ENCODE results near the gene IFT57. TPM values are rescaled to one million over a fixed set of nuclear protein-coding genes. Genes with fewer than 3 reads are reported as not detected.
"Not testable (repeated sequence)": the region's sequence is repeated elsewhere in the genome, so short reads cannot be mapped to it uniquely, and the experiment has no call there.

IFT57 gene
- total RNA-seq, result 10 to 100 TPM; 38.8 to 49.6 (median 44.0) TPM
- 10 to 100 TPM; 34.4 to 55.0 (median 38.4) TPM for polyA plus RNA-seq

DNA sequence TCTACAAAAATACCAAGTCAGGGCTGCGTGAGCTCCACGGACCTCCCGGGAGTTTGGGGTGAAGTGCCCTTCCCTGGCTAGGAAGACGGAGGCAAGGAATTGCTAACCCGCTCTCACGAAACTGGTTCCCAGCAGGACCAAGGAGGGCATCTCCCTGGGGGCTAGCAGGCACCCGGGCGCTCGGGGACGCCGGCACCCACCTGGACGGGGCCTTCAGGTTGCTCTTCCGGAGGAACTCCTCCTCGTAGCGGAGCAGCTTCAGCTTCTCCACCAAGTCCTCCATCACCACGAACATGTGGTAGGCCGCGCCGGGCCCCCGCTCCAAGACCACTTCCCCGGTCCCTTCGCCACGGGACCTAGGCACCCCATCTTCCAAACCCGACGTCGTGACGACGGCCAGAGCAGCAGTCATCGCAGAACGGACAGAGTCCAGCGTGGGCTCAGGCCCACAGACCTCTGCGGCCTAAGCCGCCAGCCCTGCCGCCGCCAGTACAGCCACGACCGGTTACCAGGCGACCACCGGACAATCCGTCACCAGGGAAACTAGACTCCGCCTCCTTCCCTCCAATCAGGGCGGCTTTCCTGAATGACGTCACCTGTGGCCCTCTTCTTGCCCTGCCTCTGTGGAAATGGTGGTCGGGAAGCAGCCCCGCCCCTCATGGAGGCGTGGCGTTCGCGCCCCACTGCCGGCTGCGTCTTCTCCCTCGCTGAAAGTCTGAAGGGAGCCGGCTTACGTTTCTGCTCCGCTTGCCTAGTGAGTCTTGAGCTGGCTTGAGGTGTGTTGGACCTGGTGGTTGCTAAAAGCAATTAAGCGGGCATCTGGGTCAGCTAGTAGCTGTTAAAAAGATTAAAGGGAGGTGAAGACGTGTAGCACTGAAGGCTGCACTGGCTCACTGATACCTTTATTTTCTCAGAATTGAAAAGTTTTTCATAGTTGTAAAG lies at the start of gene IFT57:
Gene IFT57 (minus strand): TSS at position 514 of the 942 bp plus-strand sequence. CDS start 102 bp downstream, at position 412.
- H3K9me3 ChIP-seq, result no peaks in the 10 kb centered on the region
- intact Hi-C loops (cut with DNase I), result loop anchor here (2.0 to 10.0 kb wide), 6 partner anchors 131 to 977 kb away; partner anchors contain the start of genes BBX and CD47
- H3K4me1 ChIP-seq, result peaks cover 0 to 33% (median 19%) of the 10 kb centered on the region in 4 donors
- WGBS, 2 donors, result 0 to 1% methylated on average over 57 of the region's 57 CpGs
- peak within 1 kb of the TSS; percentile 78 to 86 (median 82) for H3K4me3 ChIP-seq
- H3K36me3 ChIP-seq, result no peaks in the 10 kb centered on the region
- TF ChIP-seq POLR2A (IDR thresholded peaks at IDR 0.05) (peak; percentile 26 to 57), POLR2AphosphoS5 (IDR thresholded peaks at IDR 0.05) (peak; percentile 54 to 92 (median 80))
- TF ChIP-seq, protein P1, sequence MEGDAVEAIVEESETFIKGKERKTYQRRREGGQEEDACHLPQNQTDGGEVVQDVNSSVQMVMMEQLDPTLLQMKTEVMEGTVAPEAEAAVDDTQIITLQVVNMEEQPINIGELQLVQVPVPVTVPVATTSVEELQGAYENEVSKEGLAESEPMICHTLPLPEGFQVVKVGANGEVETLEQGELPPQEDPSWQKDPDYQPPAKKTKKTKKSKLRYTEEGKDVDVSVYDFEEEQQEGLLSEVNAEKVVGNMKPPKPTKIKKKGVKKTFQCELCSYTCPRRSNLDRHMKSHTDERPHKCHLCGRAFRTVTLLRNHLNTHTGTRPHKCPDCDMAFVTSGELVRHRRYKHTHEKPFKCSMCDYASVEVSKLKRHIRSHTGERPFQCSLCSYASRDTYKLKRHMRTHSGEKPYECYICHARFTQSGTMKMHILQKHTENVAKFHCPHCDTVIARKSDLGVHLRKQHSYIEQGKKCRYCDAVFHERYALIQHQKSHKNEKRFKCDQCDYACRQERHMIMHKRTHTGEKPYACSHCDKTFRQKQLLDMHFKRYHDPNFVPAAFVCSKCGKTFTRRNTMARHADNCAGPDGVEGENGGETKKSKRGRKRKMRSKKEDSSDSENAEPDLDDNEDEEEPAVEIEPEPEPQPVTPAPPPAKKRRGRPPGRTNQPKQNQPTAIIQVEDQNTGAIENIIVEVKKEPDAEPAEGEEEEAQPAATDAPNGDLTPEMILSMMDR (IDR thresholded peaks at IDR 0.05), result no peak
- H3K27me3 ChIP-seq, result no peaks in the 10 kb centered on the region
- peak within 1 kb of the TSS; percentile 80 to 84 (median 82) for H3K27ac ChIP-seq
- DNase-seq, result peak; percentile 99

- TF ChIP-seq EP300 (IDR thresholded peaks at IDR 0.05) (no peak), POLR2A (IDR thresholded peaks at IDR 0.05) (no peak), POLR2AphosphoS5 (IDR thresholded peaks at IDR 0.05) (no peak)
- TF ChIP-seq, protein P1 (IDR thresholded peaks at IDR 0.05), result no peak
- H3K27me3 ChIP-seq, result no peaks in the 10 kb centered on the region
- H3K9me3 ChIP-seq, result no peaks in the 10 kb centered on the region
- DNase-seq, result no peak
- H3K36me3 ChIP-seq, result no peaks in the 10 kb centered on the region
- intact Hi-C loops (cut with DNase I), result no loop called here
- no peaks in the 10 kb centered on the region for H3K4me1 ChIP-seq
- H3K4me3 ChIP-seq, result no peak overlapping the region
- 47 to 94% methylated on average over 2 of the region's 2 CpGs for WGBS, 2 donors
- no peak overlapping the region for H3K27ac ChIP-seq
Observed at GRCh38 chr3:108271626-108272025, 49.4 kb upstream of the IFT57 start.

GRCh38 chr3:108268235-108268634 lies 46.0 kb upstream of the IFT57 start:
- H3K36me3 ChIP-seq; intact Hi-C loops (cut with DNase I); H3K27me3 ChIP-seq; DNase-seq; H3K9me3 ChIP-seq; H3K4me3 ChIP-seq; H3K4me1 ChIP-seq; H3K27ac ChIP-seq: not testable (repeated sequence)
- 94 to 98% methylated on average over 3 of the region's 3 CpGs for WGBS, 2 donors

GRCh38 chr3:108264534-108265298 lies 42.5 kb upstream of the IFT57 start:
- H3K4me3 ChIP-seq; H3K36me3 ChIP-seq; intact Hi-C loops (cut with DNase I); H3K27me3 ChIP-seq; H3K9me3 ChIP-seq; DNase-seq; H3K27ac ChIP-seq; H3K4me1 ChIP-seq: not testable (repeated sequence)
- 23 to 58% methylated on average over 5 of the region's 5 CpGs for WGBS, 2 donors

GRCh38 chr3:108255131-108255530 lies 32.9 kb upstream of the IFT57 start:
- DNase-seq, result no peak
- H3K4me1 ChIP-seq, result no peaks in the 10 kb centered on the region
- no peak overlapping the region for H3K4me3 ChIP-seq
- TF ChIP-seq EP300 (IDR thresholded peaks at IDR 0.05) (no peak), POLR2A (IDR thresholded peaks at IDR 0.05) (no peak), POLR2AphosphoS5 (IDR thresholded peaks at IDR 0.05) (no peak)
- TF ChIP-seq, protein P1 (IDR thresholded peaks at IDR 0.05), result no peak
- H3K27ac ChIP-seq, result no peak overlapping the region
- intact Hi-C loops (cut with DNase I), result no loop called here
- no peaks in the 10 kb centered on the region for H3K27me3 ChIP-seq
- H3K36me3 ChIP-seq, result no peaks in the 10 kb centered on the region
- H3K9me3 ChIP-seq, result no peaks in the 10 kb centered on the region
